ENCODE results near the gene ZNF90.
"Not testable (repeated sequence)": the region's sequence is repeated elsewhere in the genome, so short reads cannot be mapped to it uniquely, and the experiment has no call there.

The ZNF90 gene

DNA sequence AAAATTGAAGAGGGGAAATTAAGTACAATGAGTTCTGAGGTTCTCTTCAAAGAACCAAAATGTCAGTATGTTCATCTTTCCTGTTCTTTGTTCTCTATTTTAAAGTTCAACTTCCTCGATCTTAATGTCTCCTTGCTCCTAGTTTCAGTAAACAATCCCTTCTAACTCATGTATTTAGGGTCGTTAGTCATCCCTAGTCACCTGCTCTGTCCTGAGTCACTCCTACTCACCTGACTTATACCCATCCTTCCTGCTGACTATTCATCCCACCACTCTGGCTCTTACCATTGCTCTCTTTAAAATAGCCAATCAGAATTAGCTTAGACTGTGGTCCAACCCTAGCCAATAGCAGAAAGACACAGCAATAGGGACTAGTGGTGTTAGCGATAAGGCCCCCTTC, 24.3 kb downstream of the ZNF90 start:
- no peak overlapping the region for H3K4me3 ChIP-seq (ENCODE audit: low read depth, low read length)

DNA sequence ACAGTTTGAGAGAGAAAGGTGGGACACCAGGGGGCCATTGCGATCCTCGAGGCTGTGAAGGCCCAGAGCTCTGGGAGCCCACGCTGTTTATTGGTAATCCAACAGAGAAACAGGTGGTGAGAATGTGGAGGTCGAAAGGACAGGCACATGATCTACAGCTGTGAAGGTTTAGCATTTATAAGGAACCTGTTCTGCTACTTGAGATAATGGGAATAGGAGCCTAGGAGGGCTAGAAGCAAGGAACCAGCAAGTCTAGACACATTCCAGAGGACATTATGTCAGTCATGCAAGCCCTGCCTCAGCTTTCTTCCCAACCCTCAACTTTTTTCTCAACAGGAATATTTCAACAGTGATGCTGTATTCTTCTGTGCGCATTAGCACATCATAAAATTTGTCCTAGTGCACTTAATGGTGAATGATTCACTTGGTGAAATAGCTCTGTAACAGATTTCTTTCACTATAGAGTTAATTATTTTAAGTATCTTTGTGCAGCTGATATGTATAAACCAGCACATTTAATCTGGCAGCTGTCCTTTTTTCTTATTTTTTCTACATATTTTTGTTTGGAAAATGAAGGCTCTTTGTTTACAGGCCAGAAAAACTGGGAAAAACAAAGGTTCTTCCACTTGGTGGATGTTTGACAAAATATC, 25.4 kb downstream of the ZNF90 start:
- no peak overlapping the region for H3K4me3 ChIP-seq (ENCODE audit: low read depth, low read length)

DNA sequence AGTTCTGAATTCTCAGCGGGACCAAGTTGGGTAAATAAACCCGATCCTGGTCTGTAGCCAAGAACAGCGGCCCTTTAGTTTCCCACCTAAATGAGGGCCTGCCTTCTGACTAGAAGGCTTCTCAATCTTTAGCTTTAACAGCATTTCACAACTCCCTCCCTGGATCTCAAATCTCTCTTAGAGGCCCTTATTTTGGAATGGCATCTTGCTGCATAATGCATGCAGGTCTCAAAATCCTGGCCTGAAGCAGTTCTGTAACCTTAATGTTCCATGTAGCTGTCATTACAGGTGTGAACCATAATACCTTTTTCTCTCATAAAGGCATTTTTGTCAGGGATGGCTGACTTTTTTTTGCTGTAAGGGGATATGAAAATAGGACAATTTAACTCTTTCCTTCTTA, 29.5 kb downstream of the ZNF90 start:
- no peak overlapping the region for H3K4me3 ChIP-seq (ENCODE audit: low read depth, low read length)

DNA sequence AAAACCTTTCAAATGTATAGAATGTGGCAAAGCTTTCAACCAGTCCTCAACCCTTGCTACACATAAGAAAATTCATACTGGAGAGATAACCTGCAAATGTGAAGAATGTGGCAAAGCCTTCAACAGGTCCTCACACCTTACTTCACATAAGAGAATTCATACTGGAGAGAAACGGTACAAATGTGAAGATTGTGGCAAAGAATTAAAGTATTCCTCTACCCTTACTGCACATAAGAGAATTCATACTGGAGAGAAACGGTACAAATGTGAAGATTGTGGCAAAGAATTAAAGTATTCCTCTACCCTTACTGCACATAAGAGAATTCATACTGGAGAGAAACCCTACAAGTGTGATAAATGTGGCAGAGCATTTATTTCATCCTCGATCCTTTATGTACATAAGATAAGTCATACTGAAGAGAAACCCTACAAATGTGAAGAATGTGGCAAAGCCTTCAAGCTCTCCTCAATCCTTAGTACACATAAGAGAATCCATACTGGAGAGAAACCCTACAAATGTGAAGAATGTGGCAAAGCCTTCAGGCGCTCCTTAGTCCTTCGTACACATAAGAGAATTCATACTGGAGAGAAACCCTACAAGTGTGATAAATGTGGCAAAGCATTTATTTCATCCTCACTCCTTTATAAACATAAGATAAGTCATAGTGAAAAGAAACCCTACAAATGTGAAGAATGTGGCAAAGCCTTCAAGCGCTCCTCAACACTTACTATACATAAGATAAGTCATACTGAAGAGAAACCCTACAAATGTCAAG, 40.5 kb downstream of the ZNF90 start:
- not testable (repeated sequence) for H3K4me3 ChIP-seq (ENCODE audit: low read depth, low read length)

DNA sequence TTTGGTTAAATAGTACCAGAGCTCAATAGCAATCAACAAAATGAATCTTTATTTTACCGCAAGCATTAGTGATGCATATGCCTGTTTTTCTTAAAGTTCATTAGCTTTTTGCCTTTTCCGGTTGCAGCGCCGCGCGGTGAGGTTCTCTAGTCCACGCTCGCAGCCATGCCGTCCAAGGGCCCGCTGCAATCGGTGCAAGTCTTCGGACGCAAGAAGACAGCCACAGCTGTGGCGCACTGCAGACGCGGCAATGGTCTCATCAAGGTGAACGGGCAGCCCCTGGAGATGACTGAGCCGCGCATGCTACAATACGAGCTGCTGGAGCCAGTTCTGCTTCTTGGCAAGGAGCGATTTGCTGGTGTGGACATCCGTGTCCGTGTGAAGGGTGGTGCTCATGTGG, 47.1 kb downstream of the ZNF90 start:
- H3K4me3 ChIP-seq (ENCODE audit: low read depth, low read length): no peak overlapping the region

DNA sequence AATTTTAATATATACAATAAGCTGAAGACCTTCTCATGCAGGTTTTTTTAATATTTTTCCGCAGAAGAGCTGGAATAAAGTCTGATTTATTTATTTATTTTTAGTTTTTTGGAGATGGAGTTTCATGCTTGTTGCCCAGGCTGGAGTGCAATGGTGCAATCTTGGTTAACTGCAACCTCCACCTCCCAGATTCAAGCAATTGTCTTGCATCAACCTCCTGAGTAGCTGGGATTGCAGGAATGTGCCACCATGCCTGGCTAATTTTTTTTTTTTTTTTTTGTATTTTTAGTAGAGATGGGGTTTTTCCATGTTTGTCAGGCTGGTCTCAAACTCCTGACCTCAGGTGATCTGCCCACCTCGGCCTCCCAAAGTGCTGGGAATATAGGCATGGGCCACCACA, 55.1 kb downstream of the ZNF90 start:
- H3K4me3 ChIP-seq (ENCODE audit: low read depth, low read length): not testable (repeated sequence)

DNA sequence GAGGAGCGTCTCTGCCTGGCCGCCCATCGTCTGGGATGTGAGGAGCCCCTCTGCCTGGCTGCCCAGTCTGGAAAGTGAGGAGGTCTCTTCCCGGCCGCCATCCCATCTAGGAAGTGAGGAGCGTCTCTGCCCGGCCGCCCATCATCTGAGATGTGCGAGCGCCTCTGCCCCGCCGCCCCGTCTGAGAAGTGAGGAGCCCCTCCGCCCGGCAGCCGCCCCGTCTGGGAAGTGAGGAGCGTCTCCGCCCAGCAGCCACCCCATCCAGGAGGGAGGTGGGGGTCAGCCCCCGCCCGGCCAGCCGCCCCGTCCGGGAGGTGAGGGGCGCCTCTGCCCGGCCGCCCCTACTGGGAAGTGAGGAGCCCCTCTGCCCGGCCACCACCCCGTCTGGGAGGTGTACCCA, 59.9 kb downstream of the ZNF90 start:
- H3K4me3 ChIP-seq (ENCODE audit: low read depth, low read length): not testable (repeated sequence)

DNA sequence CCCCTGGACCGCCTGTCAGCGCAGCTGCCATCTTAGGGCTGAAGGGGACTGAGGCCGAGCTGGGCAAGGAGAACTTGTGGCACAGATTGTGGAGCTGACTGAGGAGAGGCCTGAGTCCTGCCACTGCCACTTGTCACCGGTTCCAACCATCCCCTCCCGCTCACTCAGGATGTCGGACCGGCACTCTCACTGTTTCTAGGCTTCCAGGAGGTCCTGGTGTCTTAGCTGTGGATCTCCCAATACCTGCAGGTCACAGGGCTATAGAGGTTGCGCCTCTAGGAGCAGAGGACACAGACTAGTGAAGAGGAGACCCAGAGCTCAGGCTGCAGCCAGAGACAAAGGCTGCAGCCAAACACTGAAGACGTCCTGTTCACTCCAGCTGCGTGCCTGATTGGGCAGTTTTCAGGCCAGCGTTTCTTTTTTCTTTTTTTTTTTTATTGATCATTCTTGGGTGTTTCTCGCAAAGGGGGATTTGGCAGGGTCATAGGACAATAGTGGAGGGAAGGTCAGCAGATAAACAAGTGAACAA, 73.9 kb downstream of the ZNF90 start:
- H3K4me3 ChIP-seq (ENCODE audit: low read depth, low read length): no peak overlapping the region

DNA sequence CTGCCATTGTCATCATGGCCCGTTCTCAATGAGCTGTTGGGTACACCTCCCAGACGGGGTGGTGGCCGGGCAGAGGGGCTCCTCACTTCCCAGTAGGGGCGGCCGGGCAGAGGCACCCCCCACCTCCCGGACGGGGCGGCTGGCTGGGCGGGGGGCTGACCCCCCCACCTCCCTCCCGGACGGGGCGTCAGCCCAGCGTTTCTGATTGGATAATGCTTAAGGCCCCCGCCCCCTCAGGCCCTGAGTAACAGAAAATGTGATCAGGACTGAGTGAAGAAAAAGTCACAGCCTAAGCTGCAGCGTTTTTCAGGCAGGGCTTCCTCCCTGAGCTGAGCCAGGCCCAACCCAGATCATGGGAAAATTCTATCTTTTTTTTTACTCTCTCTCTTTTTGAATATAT, 74.7 kb downstream of the ZNF90 start:
- not testable (repeated sequence) for H3K4me3 ChIP-seq (ENCODE audit: low read depth, low read length)

DNA sequence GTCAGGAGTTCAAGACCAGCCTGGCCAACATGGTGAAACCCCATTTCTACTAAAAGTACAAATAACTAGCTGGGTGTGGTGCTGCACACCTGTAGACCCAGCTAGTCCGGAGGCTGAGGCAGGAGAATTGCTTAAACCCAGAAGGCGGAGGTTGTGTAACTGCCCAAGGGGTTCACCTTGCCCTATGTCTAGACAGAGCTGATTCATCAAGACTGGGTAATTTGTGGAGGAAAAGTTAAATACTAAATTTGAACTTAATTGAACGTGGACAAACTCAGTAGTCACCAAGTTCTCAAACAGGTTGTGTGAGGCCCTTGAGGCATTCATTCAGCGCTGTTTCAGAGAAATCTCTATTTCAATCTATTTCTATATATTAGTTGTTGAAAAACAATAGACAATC, 75.5 kb downstream of the ZNF90 start:
- no peak overlapping the region for H3K4me3 ChIP-seq (ENCODE audit: low read depth, low read length)

DNA sequence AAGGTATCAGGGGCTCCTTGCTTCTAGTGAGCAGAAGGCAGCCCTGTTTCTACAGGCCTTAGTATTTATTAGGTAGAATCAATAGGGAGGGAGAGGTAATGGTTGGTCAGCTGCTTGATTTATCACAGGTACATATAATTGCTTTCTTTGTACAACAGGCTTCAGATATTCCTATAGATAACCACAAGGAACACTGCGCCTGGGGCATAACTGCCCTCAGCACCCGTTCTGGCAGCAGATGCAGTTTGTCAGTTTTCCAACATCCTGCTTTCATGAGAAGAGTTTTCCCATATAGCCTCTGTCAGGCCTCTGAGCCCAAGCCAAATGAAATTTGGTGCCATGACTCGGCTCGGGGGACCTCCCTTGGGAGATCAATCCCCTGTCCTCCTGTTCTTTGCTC, 76.8 kb downstream of the ZNF90 start:
- no peak overlapping the region for H3K4me3 ChIP-seq (ENCODE audit: low read depth, low read length)

DNA sequence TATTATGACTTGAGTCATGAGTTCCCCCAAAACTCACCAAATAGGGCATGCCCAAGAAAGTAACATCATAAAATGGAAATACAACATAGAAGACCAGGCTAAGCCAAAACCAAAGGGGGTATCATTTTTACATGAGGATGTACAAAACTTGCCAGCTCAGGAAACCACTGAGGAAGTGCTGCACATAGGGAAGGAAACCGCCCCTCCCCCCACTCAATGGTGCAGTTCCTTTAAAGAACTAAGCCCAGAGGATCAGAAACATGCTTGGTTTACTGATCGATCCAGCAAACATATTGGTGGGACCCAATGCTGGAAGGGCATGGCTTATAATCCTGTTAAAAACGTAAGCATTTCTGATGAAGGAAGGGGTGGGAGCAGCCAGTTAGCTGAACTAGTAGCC, 85.0 kb downstream of the ZNF90 start:
- no peak overlapping the region for H3K4me3 ChIP-seq (ENCODE audit: low read depth, low read length)

DNA sequence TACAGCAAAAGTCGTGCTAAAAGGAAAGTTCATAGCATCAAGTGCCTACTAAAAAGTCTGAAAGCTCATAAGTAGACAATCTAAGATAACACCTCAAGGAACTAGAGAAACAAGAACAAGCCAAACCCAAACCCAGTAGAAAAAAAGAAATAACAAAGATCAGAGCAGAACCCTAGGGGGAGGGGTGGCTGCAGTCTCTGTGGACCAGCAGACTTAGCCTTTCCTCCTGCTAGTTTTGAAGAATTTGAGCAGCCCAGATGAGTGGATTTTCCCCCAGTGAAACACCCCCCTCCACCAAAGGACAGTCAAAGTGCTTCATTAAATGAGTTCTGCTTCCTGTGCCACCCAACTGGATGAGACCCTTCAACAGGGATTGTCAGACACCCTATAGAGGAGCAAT, 86.7 kb downstream of the ZNF90 start:
- no peak overlapping the region for H3K4me3 ChIP-seq (ENCODE audit: low read depth, low read length)

DNA sequence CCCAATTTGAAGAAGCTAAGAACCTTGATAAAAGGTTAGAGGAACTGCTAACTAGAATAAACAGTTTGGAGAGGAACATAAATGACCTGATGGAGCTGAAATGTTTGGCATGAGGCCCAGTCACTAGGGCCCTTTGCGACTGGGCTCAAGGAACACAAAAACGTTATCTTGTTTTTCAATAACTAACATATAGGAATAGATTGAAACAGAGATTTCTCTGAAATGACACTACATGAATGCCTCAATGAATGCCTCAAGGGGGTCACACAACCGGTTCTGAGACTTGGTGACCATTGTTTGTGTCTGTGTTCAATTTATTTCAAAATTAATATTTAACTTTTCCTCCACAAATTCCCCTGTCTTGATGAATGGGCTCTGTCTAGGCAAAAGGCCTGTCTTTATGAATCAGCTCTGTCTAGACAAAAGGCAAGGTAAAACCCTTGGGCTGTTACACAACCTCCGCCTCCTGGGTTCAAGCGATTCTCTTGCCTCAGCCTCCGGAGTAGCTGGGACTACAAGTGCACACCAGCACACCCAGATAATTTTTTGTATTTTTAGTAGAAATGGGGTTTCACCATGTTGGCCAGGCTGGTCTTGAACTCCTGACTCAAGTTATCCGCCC, 88.3 kb downstream of the ZNF90 start:
- no peak overlapping the region for H3K4me3 ChIP-seq (ENCODE audit: low read depth, low read length)

DNA sequence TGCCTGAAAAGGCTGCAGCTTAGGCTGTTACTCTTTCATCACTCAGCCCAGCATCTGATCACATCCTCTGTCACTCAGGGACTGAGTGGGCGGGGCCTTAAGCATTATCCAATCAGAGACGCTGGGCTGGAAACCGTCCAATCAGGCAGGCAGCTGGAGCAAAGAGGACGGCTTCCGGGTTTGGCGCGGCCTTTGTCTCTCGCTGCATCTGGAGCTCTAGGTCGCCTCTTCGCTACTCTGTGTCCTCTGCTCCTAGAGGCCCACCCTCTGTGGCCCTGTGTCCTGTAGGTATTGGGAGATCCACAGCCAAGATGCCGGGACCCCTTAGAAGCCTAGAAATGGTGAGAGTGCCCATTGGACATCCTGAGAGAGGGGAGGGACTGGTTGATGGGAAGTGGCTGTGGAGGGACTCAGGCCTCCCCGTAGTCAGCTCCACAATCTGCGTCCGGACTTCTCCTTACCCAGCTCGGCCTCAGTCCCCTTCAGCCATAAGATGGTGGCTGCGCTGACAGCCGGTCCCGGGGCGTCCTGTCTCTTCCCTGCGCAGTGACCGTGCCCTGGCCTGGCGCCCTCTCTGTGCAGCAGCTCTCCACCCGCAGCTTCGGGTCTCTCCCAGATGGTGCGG, 89.3 kb downstream of the ZNF90 start, which contains the start of gene ZNF486:
ZNF486 (plus strand) TSS at position 195 of the 625 bp plus-strand sequence; CDS start at position 312, 117 bp downstream.
- H3K4me3 ChIP-seq (ENCODE audit: low read depth, low read length): peak within 1 kb of the TSS; percentile 88

DNA sequence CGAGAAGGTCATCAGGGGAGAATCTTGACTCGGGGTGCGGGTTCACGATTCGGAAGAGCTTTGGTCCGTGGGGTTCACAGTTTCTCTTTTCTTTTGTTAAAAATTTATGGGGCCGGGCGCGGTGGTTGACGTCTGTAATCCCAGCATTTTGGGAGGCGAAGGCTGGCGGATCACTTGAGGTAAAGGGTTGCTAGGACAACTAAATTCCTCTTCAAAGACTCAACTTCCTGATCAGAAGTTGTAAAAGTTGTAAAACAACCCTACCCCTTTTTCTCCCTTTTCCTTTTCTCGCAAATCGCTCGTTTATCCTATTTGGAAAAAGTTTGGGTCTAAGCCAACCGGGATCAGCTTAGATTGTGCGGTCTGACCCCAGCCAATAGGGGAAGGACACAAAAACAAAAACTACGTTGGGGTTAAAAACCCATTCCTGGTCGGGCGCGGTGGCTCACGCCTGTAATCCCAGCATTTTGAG, 89.9 kb downstream of the ZNF90 start:
- H3K4me3 ChIP-seq (ENCODE audit: low read depth, low read length): peak overlapping the region; percentile 88

Data from iPS-11a (cell line).